Measurements from ENCODE around the gene PKP2. TPM values are rescaled to one million over a fixed set of nuclear protein-coding genes. Genes with fewer than 3 reads are reported as not detected.
A peak's percentile ranks its signal among the peaks of the same experiment; 100 is the strongest.

PKP2 gene
- total and polyA plus RNA-seq, 2 of the 8 experiments (the other 6 are each of a cell fraction or from before 2014, with no cell fraction given): 9.6 to 44.8 TPM

GRCh38 chr12:32891526-32891925 is 5.1 kb downstream of the PKP2 start:
- Histone ChIP-seq H3K14ac (ENCODE audit: insufficient read length) (no peak overlapping the region), H3K79me2 (ENCODE audit: control insufficient read depth in 1 of 2, insufficient read depth in 2 of 2, low read length in 2 of 2) (peaks cover 0 to 52% of the 10 kb centered on the region in 2 experiments; a peak in 3 of 4 replicates), H3K36me3 (ENCODE audit: control insufficient read depth in 2 of 4, insufficient read depth in 4 of 4, low read length in 3 of 4) (no peaks in the 10 kb centered on the region; a peak in 1 of 8 replicates), H4K91ac (replicated peaks; ENCODE audit: insufficient read length, low read length) (no peak overlapping the region), H2AK5ac (ENCODE audit: low read depth, low read length) (peak overlapping the region; percentile 96), H3K9ac (replicated peaks in 1 of 4; ENCODE audit: extremely low read depth in 1 of 4, low read depth in 3 of 4, low read length in 3 of 4) (no peak overlapping the region; a peak in 2 of 7 replicates), H3K79me1 (ENCODE audit: low read depth, low read length) (no peaks in the 10 kb centered on the region), H3K18ac (ENCODE audit: extremely low read depth, low read length) (no peak overlapping the region), H2BK20ac (ENCODE audit: low read length) (no peak overlapping the region), H2BK15ac (ENCODE audit: low read length) (no peak overlapping the region), H2AFZ (ENCODE audit: low read length) (no peak overlapping the region), H2BK5ac (ENCODE audit: low read depth, low read length) (peak overlapping the region; percentile 92), H2BK12ac (ENCODE audit: low read depth, low read length) (peak overlapping the region; percentile 89; the same call in 1 of the 2 replicates), H4K20me1 (replicated peaks in 1 of 2; ENCODE audit: control insufficient read depth in 1 of 2, insufficient read depth in 2 of 2, low read length in 2 of 2) (no peaks in the 10 kb centered on the region), H3K27me3 (replicated peaks in 1 of 4; ENCODE audit: control insufficient read depth in 3 of 4, extremely low read depth in 1 of 4, insufficient read depth in 3 of 4, low read length in 3 of 4) (no peaks in the 10 kb centered on the region), H4K8ac (ENCODE audit: extremely low read depth, insufficient read depth, low read length) (no peak overlapping the region), H3K4me3 (ENCODE audit: extremely low read depth in 1 of 4, insufficient read depth in 2 of 4, low read depth in 3 of 4, low read length in 4 of 4) (peak overlapping the region in 1 of 4 experiments; percentile 11; a peak in 1 of 8 replicates), H3K9me3 (ENCODE audit: insufficient read depth in 2 of 2, low read depth in 1 of 2, low read length in 1 of 2) (no peaks in the 10 kb centered on the region), H3K4me2 (ENCODE audit: insufficient read depth in 1 of 2, low read depth in 2 of 2, low read length in 2 of 2) (peak overlapping the region; percentile 24 to 65), H3K23me2 (ENCODE audit: low read depth, low read length) (peaks cover 6% of the 10 kb centered on the region; the same call in 1 of the 2 replicates), H3K4ac (replicated peaks; ENCODE audit: insufficient read length, low read depth, low read length) (no peak overlapping the region), H4K5ac (ENCODE audit: insufficient read length, low read depth, low read length) (peak overlapping the region; percentile 81), H3K27ac (ENCODE audit: low read depth, low read length) (peak overlapping the region; percentile 59; the same call in 1 of the 2 replicates), H3K4me1 (replicated peaks in 1 of 4; ENCODE audit: control insufficient read depth in 3 of 4, insufficient read depth in 4 of 4, low read length in 3 of 4) (peaks cover 7 to 17% (median 12%) of the 10 kb centered on the region in 4 experiments; a peak in 5 of 7 replicates), H2BK120ac (replicated peaks; ENCODE audit: low read depth, low read length) (no peak overlapping the region), H3K56ac (replicated peaks; ENCODE audit: insufficient read length, low read depth, low read length) (no peak overlapping the region), H3K23ac (ENCODE audit: insufficient read length) (no peak overlapping the region)
- ChIA-PET CTCF (ENCODE audit: partially characterized antibody) (no interaction called here), POLR2A (ENCODE audit: partially characterized antibody) (no interaction called here)
- TF ChIP-seq TCF12 (IDR thresholded peaks at IDR 0.05; ENCODE audit: low read depth, low read length): no peak
- TF ChIP-seq ATF2 (IDR thresholded peaks at IDR 0.05; ENCODE audit: low read length): no peak
- TF ChIP-seq BCL11A (IDR thresholded peaks at IDR 0.05; ENCODE audit: low read depth in 2 of 2, low read length in 2 of 2): no peak
- TF ChIP-seq E2F6 (IDR thresholded peaks at IDR 0.05): no peak
- no peak for TF ChIP-seq KDM5A (IDR thresholded peaks at IDR 0.05; ENCODE audit: low read length)
- TF ChIP-seq ATF3 (IDR thresholded peaks at IDR 0.05; ENCODE audit: insufficient read depth, low read depth, low read length): no peak
- no peak for TF ChIP-seq NANOG (IDR thresholded peaks at IDR 0.05; ENCODE audit: insufficient read depth, low read depth, low read length, poor library complexity, severe bottlenecking)
- no peak for TF ChIP-seq SP1 (IDR thresholded peaks at IDR 0.05; ENCODE audit: low read depth, low read length)
- WGBS, 2 experiments (ENCODE audit: extremely low coverage in 1 of 2, insufficient coverage in 1 of 2, insufficient read length in 1 of 2, insufficient replicate concordance in 2 of 2, low coverage in 1 of 2, low lambda C conversion rate in 2 of 2, missing lambda C conversion rate in 1 of 2): 60% methylated on average over 2 of the region's 2 CpGs; no CpG with 5 or more reads in 1 of the 2 experiments
- DNase-seq (ENCODE audit: low read depth in 1 of 2, low spot score in 2 of 2) (no peak), FAIRE-seq (no peak)
